ENCODE results near the gene GLP2R. TPM values are rescaled to one million over a fixed set of nuclear protein-coding genes. Genes with fewer than 3 reads are reported as not detected.

The GLP2R gene
- total RNA-seq, 4 donors from 2014 or later = 0.21 to 0.87 (median 0.59) TPM; not detected in 1

GRCh38 chr17:9805769-9806168 is 20.0 kb upstream of the GLP2R start:
- Histone ChIP-seq H3K4me3 (no peak overlapping the region), H3K36me3 (no peaks in the 10 kb centered on the region), H3K4me1 (no peaks in the 10 kb centered on the region), H3K27me3 (no peaks in the 10 kb centered on the region), H3K9me3 (peaks cover 0 to 24% (median 0%) of the 10 kb centered on the region in 4 donors), H3K27ac (no peak overlapping the region)
- DNase-seq (ENCODE audit: low spot score in 2 of 2) = no peak
- TF ChIP-seq POLR2A (IDR thresholded peaks at IDR 0.05) (no peak), CTCF (IDR thresholded peaks at IDR 0.05) (no peak), EP300 (IDR thresholded peaks at IDR 0.05) (no peak)
- WGBS, 2 donors = 61 to 69% methylated on average over 4 of the region's 4 CpGs

- no peaks in the 10 kb centered on the region for H3K36me3 ChIP-seq
- H3K4me3 ChIP-seq = no peak overlapping the region
- no peaks in the 10 kb centered on the region for H3K27me3 ChIP-seq
- H3K4me1 ChIP-seq = no peaks in the 10 kb centered on the region
- WGBS, 2 donors = 71 to 77% methylated on average over 6 of the region's 6 CpGs
- TF ChIP-seq POLR2A (IDR thresholded peaks at IDR 0.05) (no peak), EP300 (IDR thresholded peaks at IDR 0.05) (no peak), CTCF (IDR thresholded peaks at IDR 0.05) (no peak)
- peaks cover 0 to 27% (median 0%) of the 10 kb centered on the region in 4 donors for H3K9me3 ChIP-seq
- H3K27ac ChIP-seq = no peak overlapping the region
- DNase-seq (ENCODE audit: low spot score in 2 of 2) = no peak
Measured at GRCh38 chr17:9806699-9807098, 19.0 kb upstream of the GLP2R start.

GRCh38 chr17:9809409-9809808 is 16.3 kb upstream of the GLP2R start:
- no peak overlapping the region for H3K27ac ChIP-seq
- H3K36me3 ChIP-seq = no peaks in the 10 kb centered on the region
- no peaks in the 10 kb centered on the region for H3K4me1 ChIP-seq
- H3K9me3 ChIP-seq = peaks cover 0 to 20% (median 0%) of the 10 kb centered on the region in 4 donors
- TF ChIP-seq CTCF (IDR thresholded peaks at IDR 0.05) (no peak), POLR2A (IDR thresholded peaks at IDR 0.05) (no peak), EP300 (IDR thresholded peaks at IDR 0.05) (no peak)
- 90 to 95% methylated on average over 8 of the region's 8 CpGs for WGBS, 2 donors
- H3K4me3 ChIP-seq = no peak overlapping the region
- DNase-seq (ENCODE audit: low spot score in 2 of 2) = no peak
- H3K27me3 ChIP-seq = no peaks in the 10 kb centered on the region

- H3K4me3 ChIP-seq = no peak overlapping the region
Measured at GRCh38 chr17:9810100-9810949, 15.4 kb upstream of the GLP2R start.

More at GRCh38 chr17:9810100-9810949, 15.4 kb upstream of the GLP2R start:
- Histone ChIP-seq H3K27ac (no peak overlapping the region), H3K36me3 (no peaks in the 10 kb centered on the region), H3K9me3 (peaks cover 0 to 13% (median 0%) of the 10 kb centered on the region in 4 donors), H3K4me1 (no peaks in the 10 kb centered on the region), H3K27me3 (no peaks in the 10 kb centered on the region)
- WGBS, 2 donors = 73 to 80% methylated on average over 4 of the region's 4 CpGs
- no peak for TF ChIP-seq EP300 (IDR thresholded peaks at IDR 0.05)
- TF ChIP-seq POLR2A (IDR thresholded peaks at IDR 0.05) = no peak
- TF ChIP-seq CTCF (IDR thresholded peaks at IDR 0.05) = no peak
- no peak for DNase-seq (ENCODE audit: low spot score in 2 of 2)
